ENCODE measurements around the gene RALY.

DNA sequence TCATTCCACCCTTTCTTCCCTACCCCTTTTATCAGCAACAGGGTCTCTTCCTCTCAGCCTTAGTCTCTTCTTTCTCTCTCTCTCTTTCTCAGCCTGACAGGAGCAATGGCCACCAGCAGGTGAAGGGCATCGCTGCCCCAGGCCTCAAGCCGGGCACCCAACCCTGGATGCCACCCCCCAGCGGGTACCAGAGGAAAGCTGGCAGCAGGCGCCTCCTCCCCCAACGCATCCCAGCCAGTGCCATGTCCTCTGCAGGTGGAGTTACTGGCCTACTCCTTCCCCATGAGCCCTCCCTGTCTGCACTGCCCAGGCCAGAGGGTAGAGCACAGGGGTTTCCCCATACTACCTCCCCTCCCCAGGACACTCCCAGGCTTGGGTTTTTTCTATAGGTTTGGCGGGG, 86.1 kb downstream of the RALY start:
- no peak for TF ChIP-seq POLR2AphosphoS5 (IDR thresholded peaks at IDR 0.05; ENCODE audit: low read depth, low read length)
- TF ChIP-seq, protein P1, sequence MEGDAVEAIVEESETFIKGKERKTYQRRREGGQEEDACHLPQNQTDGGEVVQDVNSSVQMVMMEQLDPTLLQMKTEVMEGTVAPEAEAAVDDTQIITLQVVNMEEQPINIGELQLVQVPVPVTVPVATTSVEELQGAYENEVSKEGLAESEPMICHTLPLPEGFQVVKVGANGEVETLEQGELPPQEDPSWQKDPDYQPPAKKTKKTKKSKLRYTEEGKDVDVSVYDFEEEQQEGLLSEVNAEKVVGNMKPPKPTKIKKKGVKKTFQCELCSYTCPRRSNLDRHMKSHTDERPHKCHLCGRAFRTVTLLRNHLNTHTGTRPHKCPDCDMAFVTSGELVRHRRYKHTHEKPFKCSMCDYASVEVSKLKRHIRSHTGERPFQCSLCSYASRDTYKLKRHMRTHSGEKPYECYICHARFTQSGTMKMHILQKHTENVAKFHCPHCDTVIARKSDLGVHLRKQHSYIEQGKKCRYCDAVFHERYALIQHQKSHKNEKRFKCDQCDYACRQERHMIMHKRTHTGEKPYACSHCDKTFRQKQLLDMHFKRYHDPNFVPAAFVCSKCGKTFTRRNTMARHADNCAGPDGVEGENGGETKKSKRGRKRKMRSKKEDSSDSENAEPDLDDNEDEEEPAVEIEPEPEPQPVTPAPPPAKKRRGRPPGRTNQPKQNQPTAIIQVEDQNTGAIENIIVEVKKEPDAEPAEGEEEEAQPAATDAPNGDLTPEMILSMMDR (IDR thresholded peaks at IDR 0.05), result no peak
- no peak for TF ChIP-seq TCF7L2 (IDR thresholded peaks at IDR 0.05; ENCODE audit: low read depth, low read length)
- TF ChIP-seq, protein P2, sequence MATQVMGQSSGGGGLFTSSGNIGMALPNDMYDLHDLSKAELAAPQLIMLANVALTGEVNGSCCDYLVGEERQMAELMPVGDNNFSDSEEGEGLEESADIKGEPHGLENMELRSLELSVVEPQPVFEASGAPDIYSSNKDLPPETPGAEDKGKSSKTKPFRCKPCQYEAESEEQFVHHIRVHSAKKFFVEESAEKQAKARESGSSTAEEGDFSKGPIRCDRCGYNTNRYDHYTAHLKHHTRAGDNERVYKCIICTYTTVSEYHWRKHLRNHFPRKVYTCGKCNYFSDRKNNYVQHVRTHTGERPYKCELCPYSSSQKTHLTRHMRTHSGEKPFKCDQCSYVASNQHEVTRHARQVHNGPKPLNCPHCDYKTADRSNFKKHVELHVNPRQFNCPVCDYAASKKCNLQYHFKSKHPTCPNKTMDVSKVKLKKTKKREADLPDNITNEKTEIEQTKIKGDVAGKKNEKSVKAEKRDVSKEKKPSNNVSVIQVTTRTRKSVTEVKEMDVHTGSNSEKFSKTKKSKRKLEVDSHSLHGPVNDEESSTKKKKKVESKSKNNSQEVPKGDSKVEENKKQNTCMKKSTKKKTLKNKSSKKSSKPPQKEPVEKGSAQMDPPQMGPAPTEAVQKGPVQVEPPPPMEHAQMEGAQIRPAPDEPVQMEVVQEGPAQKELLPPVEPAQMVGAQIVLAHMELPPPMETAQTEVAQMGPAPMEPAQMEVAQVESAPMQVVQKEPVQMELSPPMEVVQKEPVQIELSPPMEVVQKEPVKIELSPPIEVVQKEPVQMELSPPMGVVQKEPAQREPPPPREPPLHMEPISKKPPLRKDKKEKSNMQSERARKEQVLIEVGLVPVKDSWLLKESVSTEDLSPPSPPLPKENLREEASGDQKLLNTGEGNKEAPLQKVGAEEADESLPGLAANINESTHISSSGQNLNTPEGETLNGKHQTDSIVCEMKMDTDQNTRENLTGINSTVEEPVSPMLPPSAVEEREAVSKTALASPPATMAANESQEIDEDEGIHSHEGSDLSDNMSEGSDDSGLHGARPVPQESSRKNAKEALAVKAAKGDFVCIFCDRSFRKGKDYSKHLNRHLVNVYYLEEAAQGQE (IDR thresholded peaks at IDR 0.05; ENCODE audit: insufficient read depth in 1 of 2, low read depth in 2 of 2, low read length in 1 of 2), result no peak
- no peak for TF ChIP-seq SIN3A (IDR thresholded peaks at IDR 0.05; ENCODE audit: borderline replicate concordance, insufficient read depth, low read depth, low read length)
